ENCODE results near the gene NET1.
A peak's percentile ranks its signal among the peaks of the same experiment; 100 is the strongest.
"Not testable (repeated sequence)": the region's sequence is repeated elsewhere in the genome, so short reads cannot be mapped to it uniquely, and the experiment has no call there.

The NET1 gene

DNA sequence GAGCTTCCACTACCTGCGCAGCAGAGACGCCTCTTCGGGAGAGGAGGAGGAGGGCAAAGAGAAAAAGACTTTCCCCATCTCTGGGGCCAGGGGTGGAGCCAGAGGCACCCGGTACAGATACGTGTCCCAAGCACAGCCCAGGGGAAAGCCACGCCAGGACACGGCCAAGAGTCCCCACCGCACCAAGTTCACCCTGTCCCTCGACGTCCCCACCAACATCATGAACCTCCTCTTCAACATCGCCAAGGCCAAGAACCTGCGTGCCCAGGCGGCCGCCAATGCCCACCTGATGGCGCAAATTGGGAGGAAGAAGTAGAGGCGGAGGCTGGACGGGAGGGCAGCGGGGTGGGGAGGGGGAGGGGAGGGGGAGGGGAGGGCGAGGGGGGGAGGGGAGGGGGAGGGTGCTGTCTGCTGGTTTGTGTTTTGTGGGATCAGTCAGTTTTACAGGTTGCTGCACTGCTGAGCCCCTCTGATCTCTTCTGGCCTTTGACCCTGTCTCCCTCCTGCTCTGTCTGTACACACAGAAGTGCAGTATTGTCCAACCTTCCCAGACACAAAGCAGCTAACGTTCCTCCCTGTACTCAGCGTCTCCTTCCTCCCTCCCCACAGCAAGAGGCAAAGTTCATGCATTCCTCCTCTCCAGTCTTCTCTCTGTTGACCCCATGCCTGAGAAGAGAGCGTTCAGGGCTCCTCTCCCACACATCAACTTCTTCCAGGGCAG is 38.3 kb upstream of the NET1 start:
- H2AFZ ChIP-seq (ENCODE audit: low read length), result no peak overlapping the region
- H2BK12ac ChIP-seq (ENCODE audit: low read length), result no peak overlapping the region
- peaks cover 0 to 6% of the 10 kb centered on the region in 2 donors for H3K9me3 ChIP-seq (replicated peaks in 1 of 2; ENCODE audit: control insufficient read depth in 2 of 2, insufficient read depth in 1 of 2, low read depth in 1 of 2, low read length in 2 of 2)
- no peak for DNase-seq (ENCODE audit: low spot score)
- no peak overlapping the region for H2BK120ac ChIP-seq (ENCODE audit: low read depth, low read length)
- no peak overlapping the region for H3K4me2 ChIP-seq (ENCODE audit: insufficient read depth, low read length, poor library complexity, severe bottlenecking)
- H2BK15ac ChIP-seq (ENCODE audit: low read length), result no peak overlapping the region
- no peak overlapping the region for H3K23ac ChIP-seq (ENCODE audit: low read depth, low read length, poor library complexity)
- no peak overlapping the region for H3K9ac ChIP-seq (ENCODE audit: low read depth, low read length, poor library complexity)
- no CpG with 5 or more reads among the region's 22 CpGs for WGBS, 2 donors (ENCODE audit: extremely low coverage in 2 of 2, insufficient read length in 2 of 2, insufficient replicate concordance in 1 of 2)
- H4K8ac ChIP-seq (ENCODE audit: low read depth, low read length), result no peak overlapping the region
- H2AK5ac ChIP-seq (ENCODE audit: low read depth, low read length), result no peak overlapping the region
- no peak overlapping the region for H4K91ac ChIP-seq (ENCODE audit: low read depth, low read length, poor library complexity)
- H3K4ac ChIP-seq (ENCODE audit: low read length), result no peak overlapping the region
- H3K27me3 ChIP-seq (ENCODE audit: control insufficient read depth in 3 of 3, insufficient read depth in 3 of 3, low read depth in 1 of 3, low read length in 3 of 3), result no peaks in the 10 kb centered on the region
- no peak overlapping the region for H3K14ac ChIP-seq (ENCODE audit: low read length)
- no peaks in the 10 kb centered on the region for H3K79me1 ChIP-seq (ENCODE audit: low read depth, low read length)
- H3K36me3 ChIP-seq (replicated peaks in 1 of 2; ENCODE audit: control insufficient read depth in 2 of 2, insufficient read depth in 2 of 2, low read length in 2 of 2), result peaks cover 0 to 3% of the 10 kb centered on the region in 2 donors
- H3K27ac ChIP-seq (replicated peaks; ENCODE audit: low read length), result no peak overlapping the region
- H2BK5ac ChIP-seq (ENCODE audit: low read length), result no peak overlapping the region
- H3K4me1 ChIP-seq (ENCODE audit: control insufficient read depth in 2 of 2, insufficient read depth in 1 of 2, low read depth in 1 of 2, low read length in 2 of 2), result peaks cover 0 to 3% of the 10 kb centered on the region in 2 donors
- peak overlapping the region; percentile 60 for H3K18ac ChIP-seq (ENCODE audit: low read length)
- H3K4me3 ChIP-seq (ENCODE audit: low read length in 2 of 2), result peak overlapping the region in 1 of 2 donors; percentile 57

DNA sequence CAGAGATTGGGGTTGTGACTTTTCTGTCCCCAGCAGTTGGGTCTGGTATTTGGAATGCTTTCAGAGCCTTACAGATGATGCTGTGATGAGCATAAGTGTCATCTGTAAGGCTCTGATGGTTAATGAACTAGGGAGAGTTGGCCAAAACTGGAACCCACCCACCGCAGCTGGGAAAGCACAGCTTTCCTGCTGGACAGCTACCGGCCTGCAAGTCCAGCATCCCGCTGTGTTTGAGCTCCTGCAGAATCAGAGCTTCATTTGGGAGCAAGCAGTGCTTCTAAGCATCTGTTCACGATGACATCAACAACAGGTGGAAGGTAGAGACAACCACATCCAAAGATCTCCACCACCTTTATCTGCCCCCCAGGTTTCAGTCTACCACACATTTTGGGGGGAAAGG is 35.9 kb upstream of the NET1 start:
- no CpG with 5 or more reads among the region's 4 CpGs for WGBS, 2 donors (ENCODE audit: extremely low coverage in 2 of 2, insufficient read length in 2 of 2, insufficient replicate concordance in 1 of 2)
- H3K4me3 ChIP-seq (ENCODE audit: low read length in 2 of 2), result no peak overlapping the region
- no peaks in the 10 kb centered on the region for H3K9me3 ChIP-seq (replicated peaks in 1 of 2; ENCODE audit: control insufficient read depth in 2 of 2, insufficient read depth in 1 of 2, low read depth in 1 of 2, low read length in 2 of 2)
- H3K79me1 ChIP-seq (ENCODE audit: low read depth, low read length), result no peaks in the 10 kb centered on the region
- no peak overlapping the region for H3K4me2 ChIP-seq (ENCODE audit: insufficient read depth, low read length, poor library complexity, severe bottlenecking)
- H2AK5ac ChIP-seq (ENCODE audit: low read depth, low read length), result no peak overlapping the region
- no peak overlapping the region for H3K14ac ChIP-seq (ENCODE audit: low read length)
- H2BK12ac ChIP-seq (ENCODE audit: low read length), result no peak overlapping the region
- peaks cover 0 to 3% of the 10 kb centered on the region in 2 donors for H3K4me1 ChIP-seq (ENCODE audit: control insufficient read depth in 2 of 2, insufficient read depth in 1 of 2, low read depth in 1 of 2, low read length in 2 of 2)
- no peak overlapping the region for H3K4ac ChIP-seq (ENCODE audit: low read length)
- H4K91ac ChIP-seq (ENCODE audit: low read depth, low read length, poor library complexity), result no peak overlapping the region
- H3K36me3 ChIP-seq (replicated peaks in 1 of 2; ENCODE audit: control insufficient read depth in 2 of 2, insufficient read depth in 2 of 2, low read length in 2 of 2), result no peaks in the 10 kb centered on the region
- DNase-seq (ENCODE audit: low spot score), result no peak
- no peak overlapping the region for H2AFZ ChIP-seq (ENCODE audit: low read length)
- H3K9ac ChIP-seq (ENCODE audit: low read depth, low read length, poor library complexity), result no peak overlapping the region
- H3K18ac ChIP-seq (ENCODE audit: low read length), result no peak overlapping the region
- no peaks in the 10 kb centered on the region for H3K27me3 ChIP-seq (ENCODE audit: control insufficient read depth in 3 of 3, insufficient read depth in 3 of 3, low read depth in 1 of 3, low read length in 3 of 3)
- H2BK15ac ChIP-seq (ENCODE audit: low read length), result no peak overlapping the region
- H3K23ac ChIP-seq (ENCODE audit: low read depth, low read length, poor library complexity), result no peak overlapping the region
- no peak overlapping the region for H4K8ac ChIP-seq (ENCODE audit: low read depth, low read length)
- H2BK5ac ChIP-seq (ENCODE audit: low read length), result no peak overlapping the region
- no peak overlapping the region for H2BK120ac ChIP-seq (ENCODE audit: low read depth, low read length)
- H3K27ac ChIP-seq (replicated peaks; ENCODE audit: low read length), result peak overlapping the region; percentile 11

DNA sequence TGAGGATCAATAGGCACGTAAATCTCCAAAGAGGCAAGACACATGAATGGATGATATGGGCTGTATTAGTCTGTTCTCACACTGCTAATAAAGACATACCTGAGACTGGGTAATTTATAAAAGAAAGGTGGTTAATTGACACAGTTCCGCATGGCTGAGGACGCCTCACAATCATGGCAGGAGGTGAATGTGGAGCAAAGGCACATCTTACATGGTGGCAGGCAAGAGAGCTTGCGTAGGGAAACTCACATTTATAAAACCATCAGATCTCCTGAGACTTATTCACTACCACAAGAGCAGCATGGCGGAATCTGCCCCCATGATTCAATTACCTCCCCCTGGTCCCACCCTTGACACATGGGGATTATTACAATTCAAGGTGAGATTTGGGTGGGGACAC is 33.2 kb upstream of the NET1 start:
- H3K36me3 ChIP-seq (replicated peaks in 1 of 2; ENCODE audit: control insufficient read depth in 2 of 2, insufficient read depth in 2 of 2, low read length in 2 of 2); H3K9ac ChIP-seq (ENCODE audit: low read depth, low read length, poor library complexity); H3K27me3 ChIP-seq (ENCODE audit: control insufficient read depth in 3 of 3, insufficient read depth in 3 of 3, low read depth in 1 of 3, low read length in 3 of 3); H4K8ac ChIP-seq (ENCODE audit: low read depth, low read length); H4K91ac ChIP-seq (ENCODE audit: low read depth, low read length, poor library complexity); H3K4me2 ChIP-seq (ENCODE audit: insufficient read depth, low read length, poor library complexity, severe bottlenecking); H3K79me1 ChIP-seq (ENCODE audit: low read depth, low read length); H2AK5ac ChIP-seq (ENCODE audit: low read depth, low read length); H3K4ac ChIP-seq (ENCODE audit: low read length); DNase-seq (ENCODE audit: low spot score); H3K14ac ChIP-seq (ENCODE audit: low read length); H3K4me1 ChIP-seq (ENCODE audit: control insufficient read depth in 2 of 2, insufficient read depth in 1 of 2, low read depth in 1 of 2, low read length in 2 of 2); H3K23ac ChIP-seq (ENCODE audit: low read depth, low read length, poor library complexity); H2AFZ ChIP-seq (ENCODE audit: low read length); H2BK12ac ChIP-seq (ENCODE audit: low read length); H3K27ac ChIP-seq (replicated peaks; ENCODE audit: low read length); H2BK120ac ChIP-seq (ENCODE audit: low read depth, low read length); H3K18ac ChIP-seq (ENCODE audit: low read length); H3K9me3 ChIP-seq (replicated peaks in 1 of 2; ENCODE audit: control insufficient read depth in 2 of 2, insufficient read depth in 1 of 2, low read depth in 1 of 2, low read length in 2 of 2); H2BK15ac ChIP-seq (ENCODE audit: low read length); H2BK5ac ChIP-seq (ENCODE audit: low read length); H3K4me3 ChIP-seq (ENCODE audit: low read length in 2 of 2): not testable (repeated sequence)
- no CpG with 5 or more reads among the region's 5 CpGs for WGBS, 2 donors (ENCODE audit: extremely low coverage in 2 of 2, insufficient read length in 2 of 2, insufficient replicate concordance in 1 of 2)

DNA sequence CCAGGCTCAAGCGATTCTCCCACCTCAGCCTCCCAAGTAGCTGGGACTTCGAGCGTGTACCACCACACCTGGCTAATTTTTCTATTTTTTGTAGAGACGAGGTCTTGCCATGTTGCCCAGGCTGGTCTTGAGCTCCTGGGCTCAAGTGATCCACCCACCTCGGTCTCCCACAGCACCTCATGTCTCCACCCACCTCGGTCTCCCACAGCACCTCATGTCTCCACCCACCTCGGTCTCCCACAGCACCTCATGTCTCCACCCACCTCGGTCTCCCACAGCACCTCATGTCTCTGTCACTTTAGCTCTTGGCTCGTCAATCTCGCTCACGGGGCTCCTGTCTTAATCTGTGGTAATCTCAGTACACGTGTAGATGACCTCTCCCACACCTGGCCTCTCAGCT is 32.0 kb upstream of the NET1 start:
- not testable (repeated sequence) for H3K27ac ChIP-seq (replicated peaks; ENCODE audit: low read length); H3K9ac ChIP-seq (ENCODE audit: low read depth, low read length, poor library complexity); H2BK15ac ChIP-seq (ENCODE audit: low read length); H3K27me3 ChIP-seq (ENCODE audit: control insufficient read depth in 3 of 3, insufficient read depth in 3 of 3, low read depth in 1 of 3, low read length in 3 of 3); H3K18ac ChIP-seq (ENCODE audit: low read length); H2BK5ac ChIP-seq (ENCODE audit: low read length); H2BK120ac ChIP-seq (ENCODE audit: low read depth, low read length); H3K9me3 ChIP-seq (replicated peaks in 1 of 2; ENCODE audit: control insufficient read depth in 2 of 2, insufficient read depth in 1 of 2, low read depth in 1 of 2, low read length in 2 of 2); H3K4me1 ChIP-seq (ENCODE audit: control insufficient read depth in 2 of 2, insufficient read depth in 1 of 2, low read depth in 1 of 2, low read length in 2 of 2); H3K4me3 ChIP-seq (ENCODE audit: low read length in 2 of 2); H2BK12ac ChIP-seq (ENCODE audit: low read length); DNase-seq (ENCODE audit: low spot score); H3K14ac ChIP-seq (ENCODE audit: low read length); H3K4ac ChIP-seq (ENCODE audit: low read length); H3K79me1 ChIP-seq (ENCODE audit: low read depth, low read length); H4K8ac ChIP-seq (ENCODE audit: low read depth, low read length); H3K36me3 ChIP-seq (replicated peaks in 1 of 2; ENCODE audit: control insufficient read depth in 2 of 2, insufficient read depth in 2 of 2, low read length in 2 of 2); H3K4me2 ChIP-seq (ENCODE audit: insufficient read depth, low read length, poor library complexity, severe bottlenecking); H2AK5ac ChIP-seq (ENCODE audit: low read depth, low read length); H2AFZ ChIP-seq (ENCODE audit: low read length); H3K23ac ChIP-seq (ENCODE audit: low read depth, low read length, poor library complexity); H4K91ac ChIP-seq (ENCODE audit: low read depth, low read length, poor library complexity)
- WGBS, 2 donors (ENCODE audit: extremely low coverage in 2 of 2, insufficient read length in 2 of 2, insufficient replicate concordance in 1 of 2), result no CpG with 5 or more reads among the region's 12 CpGs

Measured in neuronal stem cell (in vitro differentiated cells).